GM21576 (cell line): ENCODE measurements around the gene OPRD1.

Source experiments
- ATAC-seq: cut with Tn5 transposase; IDR thresholded peaks from one replicate; pipeline ENCODE4 v1.9.1; 2021; ENCODE audit warnings: mild to moderate bottlenecking, moderate library complexity; ENCODE audit not compliant: unreplicated experiment

Gene OPRD1

DNA sequence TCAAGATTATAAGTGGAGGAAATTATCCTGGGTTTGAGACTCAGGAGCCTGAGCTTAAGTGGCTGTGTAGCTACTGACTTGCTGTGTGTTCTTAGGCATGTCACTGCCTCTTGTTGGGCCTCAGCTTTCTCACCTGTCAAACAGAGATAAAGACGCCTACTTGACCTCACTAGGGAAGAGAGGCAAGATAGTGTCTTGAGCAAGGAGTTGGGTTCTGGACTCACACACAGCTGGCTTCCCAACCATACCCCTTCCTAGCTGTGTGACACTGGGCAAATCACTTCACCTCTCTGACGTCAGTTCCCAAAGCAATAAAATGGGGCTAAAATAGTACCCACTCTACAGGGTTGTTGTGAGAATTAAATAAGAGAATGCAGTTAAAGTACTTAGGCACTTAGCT lies 90.8 kb downstream of the OPRD1 start:
- no peak for ATAC-seq

GRCh38 chr1:28905921-28906666 lies 94.1 kb downstream of the OPRD1 start:
- no peak for ATAC-seq

DNA sequence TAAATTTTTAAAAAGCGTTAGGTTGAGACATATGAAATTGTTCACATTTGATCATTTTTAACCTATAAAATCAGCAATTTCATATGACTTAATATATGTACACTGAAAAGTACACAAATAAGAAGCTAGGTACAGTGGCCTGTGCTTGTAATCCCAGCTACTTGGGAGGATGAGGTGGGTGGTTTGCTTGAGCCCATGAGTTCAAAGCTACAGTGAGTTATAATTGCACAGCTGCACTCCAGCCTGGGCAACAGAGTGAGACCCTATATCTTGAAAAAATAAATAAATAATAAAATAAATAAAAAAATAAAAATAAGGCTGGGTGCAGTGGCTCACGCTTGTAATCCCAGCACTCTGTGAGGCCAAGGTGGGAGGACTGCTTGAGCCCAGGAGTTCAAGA lies 97.2 kb downstream of the OPRD1 start:
- ATAC-seq, result no peak

GRCh38 chr1:28910379-28911115 lies 98.6 kb downstream of the OPRD1 start:
- ATAC-seq, result no peak

DNA sequence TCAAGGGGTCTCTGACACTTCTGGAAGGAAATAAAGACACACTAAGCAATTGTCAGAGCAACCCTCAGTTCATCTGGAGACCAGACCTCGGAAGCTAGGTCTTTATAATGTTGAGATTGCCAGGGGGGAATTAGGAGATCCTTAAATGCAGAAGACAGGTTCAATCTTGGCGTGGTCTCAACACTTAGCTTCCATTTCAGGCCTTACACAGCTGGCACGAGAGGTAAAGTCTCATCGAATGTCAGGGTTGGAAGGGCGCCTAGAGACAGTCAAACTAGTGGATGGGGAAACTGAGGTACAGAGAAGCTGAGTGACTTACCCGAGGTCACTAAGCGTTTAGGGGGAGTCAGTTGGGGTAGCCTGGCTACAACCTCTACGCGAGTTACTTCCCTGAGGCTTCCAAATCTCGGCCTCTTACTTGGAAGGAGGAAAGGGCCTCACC lies 101.8 kb downstream of the OPRD1 start:
- ATAC-seq, result no peak

GRCh38 chr1:28914228-28915030 lies 102.5 kb downstream of the OPRD1 start, which contains the start of gene EPB41:
Gene EPB41, plus strand, starts transcription at chr1:28914569. Its CDS starts 72,869 bp downstream, at chr1:28987438.
- ATAC-seq, result peak; percentile 81

DNA sequence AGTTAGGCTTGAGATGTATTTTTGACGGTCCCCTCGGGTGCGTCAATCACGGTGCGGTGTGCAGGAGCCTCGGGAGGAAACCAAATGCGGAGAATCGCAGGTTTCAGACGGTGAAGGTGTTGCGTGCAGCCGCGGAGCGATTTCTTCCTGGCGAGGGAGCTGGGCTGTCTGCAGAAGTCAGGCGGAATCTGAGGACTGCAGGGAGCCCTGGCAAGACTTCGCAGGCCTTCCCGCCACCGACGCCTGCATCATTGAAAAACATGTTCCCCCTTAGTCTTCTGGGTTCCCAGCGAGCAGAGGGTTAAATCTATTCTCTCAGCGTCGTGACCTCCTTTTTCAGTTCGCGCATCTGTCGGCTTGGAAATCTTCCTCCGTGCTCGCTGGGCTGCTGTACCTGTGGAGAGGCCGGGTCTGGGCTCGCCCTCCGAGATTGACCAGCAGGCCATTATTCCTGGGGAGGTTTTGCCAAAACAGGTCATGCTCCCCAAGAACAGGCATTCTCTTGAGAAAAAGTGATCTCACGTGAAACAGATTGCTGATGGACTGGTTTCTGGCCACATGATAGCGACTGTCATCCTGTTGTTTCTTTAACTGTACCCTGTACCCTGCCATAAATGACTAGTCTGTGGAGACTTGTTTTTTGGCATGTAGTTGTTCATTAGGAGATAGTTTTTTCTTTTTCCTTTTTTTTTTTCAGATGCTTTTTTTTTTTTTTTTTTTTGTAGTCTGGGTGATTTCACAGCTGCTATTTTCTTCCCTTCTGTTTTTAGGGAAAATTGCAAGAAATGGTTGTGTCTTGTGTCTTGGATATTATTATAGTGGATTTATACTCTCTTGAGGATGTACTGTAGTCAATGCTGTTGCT lies 103.3 kb downstream of the OPRD1 start:
- no peak for ATAC-seq

- no peak for ATAC-seq
These were observed 105.8 kb downstream of the OPRD1 start for GRCh38 chr1:28917757-28918118.
